HG03045 (cell line): ENCODE results near the gene FUT8.
"Not testable (repeated sequence)": the region's sequence is repeated elsewhere in the genome, so short reads cannot be mapped to it uniquely, and the experiment has no call there.

ENCODE experiments used
- ATAC-seq: cut with Tn5 transposase; IDR thresholded peaks from one replicate; pipeline ENCODE4 v1.9.1; 2021; ENCODE audit warnings: mild to moderate bottlenecking, moderate library complexity; ENCODE audit not compliant: unreplicated experiment

Gene FUT8

DNA sequence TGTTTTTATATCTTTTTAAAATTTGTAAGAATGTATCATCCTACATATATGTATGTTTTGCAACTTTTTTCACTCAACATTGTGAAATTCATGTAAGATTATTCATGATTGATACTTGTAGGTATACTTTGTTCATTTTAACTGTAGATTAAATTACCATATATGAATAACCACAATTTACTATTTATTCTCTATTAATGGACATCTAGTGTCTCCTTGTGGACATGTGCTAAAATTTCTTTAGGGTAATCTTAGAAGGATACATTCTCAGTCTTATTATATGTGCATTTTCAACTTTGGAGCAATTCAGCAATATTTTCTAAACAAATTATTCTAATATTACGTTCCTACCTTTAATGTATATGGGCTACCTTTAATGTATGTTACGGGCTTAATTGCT, 192.4 kb downstream of the FUT8 start:
- no peak for ATAC-seq

DNA sequence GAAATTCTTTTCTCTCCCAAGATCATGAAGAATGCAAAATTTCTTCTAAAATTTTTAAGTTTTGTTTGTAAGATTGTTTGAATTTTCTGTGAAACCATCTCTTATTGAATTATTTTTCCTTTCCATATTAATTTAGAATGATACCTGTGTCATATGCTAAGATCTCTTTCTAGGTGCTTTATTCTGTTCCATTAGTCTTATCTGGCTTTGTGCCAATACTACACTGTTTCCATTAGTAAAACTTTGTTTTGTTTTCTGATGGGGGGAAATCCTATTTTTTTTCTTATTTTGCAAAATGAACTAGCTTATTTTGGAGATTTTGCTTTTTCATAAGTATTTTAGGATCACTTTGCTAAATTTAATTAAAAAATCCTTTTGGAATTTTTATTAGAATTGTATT, 193.9 kb downstream of the FUT8 start:
- ATAC-seq = no peak

DNA sequence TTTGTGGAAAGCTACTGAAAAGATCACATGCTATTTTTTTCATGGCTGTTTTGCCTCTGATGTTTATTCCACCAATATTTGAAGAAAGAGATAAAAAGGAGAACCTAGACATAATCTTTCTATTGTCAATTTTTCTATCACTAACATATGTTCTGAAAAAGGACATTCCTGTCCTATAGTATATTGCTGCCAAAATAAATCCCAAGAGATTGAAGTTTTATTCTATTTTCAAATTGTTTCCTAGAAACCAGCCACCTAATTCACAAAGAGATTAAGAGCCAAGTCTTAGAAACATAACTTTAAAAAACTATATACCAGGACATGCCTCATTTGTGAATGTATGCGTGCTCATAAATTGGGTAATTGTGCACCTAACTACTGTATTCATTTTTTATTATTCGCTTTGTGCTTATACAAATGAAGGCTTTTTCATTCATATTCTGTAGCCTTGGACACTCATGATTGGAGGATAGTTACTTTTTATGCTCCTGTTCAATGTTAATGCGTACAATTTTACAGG, 200.7 kb downstream of the FUT8 start:
- no peak for ATAC-seq

DNA sequence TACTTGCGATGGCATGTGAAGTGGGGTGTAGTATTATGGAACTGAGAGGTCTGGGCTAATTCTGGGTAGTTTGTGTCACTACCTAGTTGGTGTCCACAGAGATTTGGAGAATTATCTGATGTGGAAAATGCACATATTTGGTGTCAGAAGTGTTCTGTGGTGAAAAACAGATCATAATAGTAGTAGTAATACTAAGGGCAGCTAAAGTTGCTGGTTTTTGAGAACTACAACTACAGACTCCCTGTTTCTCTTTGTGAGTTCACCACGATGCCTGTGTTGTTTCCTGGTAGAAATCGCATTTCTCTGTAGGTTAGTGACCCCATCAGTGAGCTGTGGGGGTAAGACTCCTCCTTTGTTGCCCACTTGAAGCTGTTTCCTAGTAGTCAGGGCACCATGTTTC, 206.5 kb downstream of the FUT8 start:
- no peak for ATAC-seq

DNA sequence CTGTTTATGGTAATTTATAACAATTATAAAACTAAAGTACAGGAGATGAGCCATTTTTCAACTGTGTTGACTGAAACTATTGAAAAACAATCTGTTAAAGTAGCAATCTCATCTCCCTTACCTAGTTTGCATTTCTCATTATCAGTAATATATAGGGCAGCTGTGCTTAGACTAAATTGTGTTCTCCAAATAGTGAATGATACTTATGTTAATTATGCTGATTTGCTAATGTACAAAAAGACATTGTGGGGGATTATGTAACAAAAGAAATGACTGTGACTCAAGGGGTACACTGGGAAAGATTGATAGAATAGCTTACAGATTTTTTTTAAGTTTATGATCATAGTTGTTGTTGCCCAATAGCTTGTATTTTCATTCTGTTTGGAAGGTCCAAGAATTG, 207.7 kb downstream of the FUT8 start:
- no peak for ATAC-seq

DNA sequence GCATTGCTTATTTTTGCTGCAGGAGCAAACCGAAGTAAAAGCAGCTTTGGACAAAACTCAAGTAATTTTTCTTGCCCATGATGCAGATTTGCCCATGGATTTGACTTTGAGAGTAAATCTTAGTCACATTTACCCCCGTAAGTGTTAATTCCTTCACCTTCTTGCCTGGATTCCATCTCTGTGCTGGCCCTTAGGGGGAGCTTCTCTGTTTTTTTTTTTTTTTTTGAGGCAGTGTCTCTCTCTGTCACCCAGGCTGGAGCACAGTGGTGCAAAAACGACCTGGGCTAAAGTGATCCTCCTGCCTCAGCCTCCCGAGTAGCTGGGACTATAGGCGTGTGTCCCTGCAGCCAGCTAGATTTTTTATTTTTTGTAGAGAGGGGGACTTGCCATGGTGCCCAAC, 210.2 kb downstream of the FUT8 start:
- no peak for ATAC-seq

DNA sequence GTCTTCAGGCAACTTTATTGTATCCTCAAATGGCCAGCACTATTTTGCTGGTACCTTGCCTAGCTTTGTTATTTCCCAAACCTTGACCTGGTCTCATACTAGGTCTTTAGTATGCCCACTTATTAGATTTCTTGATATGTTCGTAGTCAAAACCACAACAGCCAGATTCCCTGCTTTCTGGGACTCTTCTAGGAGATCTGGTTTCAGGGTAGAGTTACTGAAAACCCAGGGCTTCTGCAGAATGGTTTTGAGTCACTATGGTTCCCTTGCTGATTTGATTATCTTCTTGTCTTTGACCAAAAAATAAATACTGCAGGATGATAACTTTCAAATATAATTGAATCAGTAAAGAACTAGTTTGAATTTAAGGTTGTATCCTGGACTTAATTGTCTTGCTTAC, 211.2 kb downstream of the FUT8 start:
- no peak for ATAC-seq

DNA sequence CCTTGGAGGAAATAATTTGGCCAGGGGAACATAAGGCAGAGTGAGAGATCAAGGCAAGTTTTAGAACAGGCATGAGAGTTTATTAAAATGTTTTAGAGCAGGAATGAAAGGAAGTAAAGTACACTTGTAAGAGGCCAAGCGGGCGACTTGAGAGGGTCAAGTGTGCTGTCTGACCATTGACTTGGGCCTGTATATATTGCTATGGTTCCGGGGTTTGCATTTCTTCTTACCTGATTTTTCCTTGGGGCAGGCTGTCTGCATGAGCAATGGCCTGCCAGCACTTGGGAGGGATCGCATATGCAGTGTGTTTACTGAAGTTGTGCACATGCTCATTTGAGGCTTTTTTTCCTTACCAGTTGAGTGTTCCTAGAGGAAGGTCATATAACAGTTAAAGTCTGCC, 214.8 kb downstream of the FUT8 start:
- ATAC-seq = no peak

DNA sequence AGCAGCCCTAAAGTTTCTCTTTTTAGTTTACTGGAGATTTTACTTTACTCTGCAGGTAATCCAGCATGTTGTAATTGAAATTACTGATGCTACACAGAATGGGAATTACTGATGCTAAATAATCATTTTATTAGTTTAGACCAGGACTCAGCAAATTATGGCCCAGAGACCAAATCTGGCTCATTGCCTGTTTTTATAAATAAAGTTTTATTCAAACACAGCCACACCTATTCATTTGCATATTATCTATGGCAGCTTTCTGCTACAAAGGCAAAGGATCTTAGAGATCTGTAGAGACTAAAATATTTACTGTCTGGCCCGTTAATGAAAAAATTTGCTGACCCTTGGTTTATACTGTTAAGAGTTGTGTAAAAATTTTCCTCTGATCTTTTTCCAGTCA, 216.1 kb downstream of the FUT8 start:
- ATAC-seq = no peak

DNA sequence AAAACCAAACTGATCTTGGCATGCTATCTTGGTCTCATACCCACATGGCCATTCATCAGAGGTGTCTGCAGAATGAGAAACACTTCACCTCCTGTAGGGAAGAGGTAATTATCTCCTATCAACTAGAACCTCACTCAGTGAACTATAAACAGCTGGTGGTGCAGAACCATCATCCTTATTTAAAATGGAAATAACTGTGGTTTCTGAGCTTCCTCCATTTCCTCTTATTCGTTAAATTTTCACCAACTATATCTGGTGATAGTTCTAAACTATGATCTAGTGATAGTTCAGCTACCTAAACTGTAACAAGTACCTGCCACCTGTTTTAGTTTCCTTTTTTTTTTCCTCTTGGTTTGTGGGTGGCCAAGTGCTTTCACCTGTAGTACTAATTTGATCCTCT, 218.5 kb downstream of the FUT8 start:
- ATAC-seq = no peak

DNA sequence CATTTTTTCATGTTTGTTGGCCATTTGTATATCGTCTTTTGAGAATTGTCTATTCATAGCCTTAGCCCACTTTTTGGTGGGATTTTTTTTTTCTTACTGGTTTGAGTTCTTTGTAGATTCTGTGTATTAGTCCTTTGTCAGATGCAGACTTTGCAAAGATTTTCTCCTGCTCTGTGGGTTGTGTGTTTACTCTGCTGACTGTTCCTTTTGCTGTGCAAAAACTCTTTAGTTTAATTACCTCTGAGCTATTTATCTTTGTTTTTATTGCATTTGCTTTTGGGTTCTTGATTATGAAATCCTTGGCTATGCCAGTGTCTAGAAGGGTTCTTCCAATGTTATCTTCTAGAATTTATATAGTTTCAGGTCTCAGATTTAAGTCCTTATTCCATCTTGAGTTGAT, 220.0 kb downstream of the FUT8 start:
- no peak for ATAC-seq

DNA sequence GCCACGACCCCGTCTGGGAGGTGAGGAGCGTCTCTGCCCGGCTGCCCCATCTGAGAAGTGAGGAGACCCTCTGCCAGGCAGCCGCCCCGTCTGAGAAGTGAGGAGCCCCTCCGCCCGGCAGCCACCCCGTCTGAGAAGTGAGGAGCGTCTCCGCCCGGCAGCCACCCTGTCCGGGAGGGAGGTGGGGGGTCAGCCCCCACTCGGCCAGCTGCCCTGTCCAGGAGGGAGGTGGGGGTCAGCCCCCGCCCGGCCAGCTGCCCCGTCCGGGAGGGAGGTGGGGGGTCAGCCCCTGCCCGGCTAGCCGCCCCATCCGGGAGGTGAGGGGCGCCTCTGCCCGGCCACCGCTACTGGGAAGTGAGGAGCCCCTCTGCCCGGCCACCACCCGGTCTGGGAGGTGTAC, 221.1 kb downstream of the FUT8 start:
- not testable (repeated sequence) for ATAC-seq

DNA sequence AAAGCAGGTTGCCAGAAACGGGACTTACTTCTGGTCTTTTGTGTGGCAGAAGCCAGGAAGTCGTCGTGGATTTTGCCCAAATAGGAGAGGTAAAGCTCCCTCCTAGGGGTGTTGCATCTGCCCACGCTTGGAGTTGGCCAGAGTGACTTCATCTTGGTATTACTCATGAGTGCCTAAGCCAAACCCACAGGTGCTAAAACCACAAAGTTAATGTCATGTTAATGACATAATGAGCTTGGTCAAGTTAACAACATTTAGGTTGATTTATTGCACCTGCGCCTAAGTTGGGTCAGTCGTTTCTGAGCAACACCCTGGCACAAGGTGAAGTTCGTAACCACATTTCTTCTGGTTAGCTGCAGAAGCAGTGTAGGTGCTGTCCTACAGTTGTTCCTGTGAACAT, 225.2 kb downstream of the FUT8 start:
- ATAC-seq = no peak

DNA sequence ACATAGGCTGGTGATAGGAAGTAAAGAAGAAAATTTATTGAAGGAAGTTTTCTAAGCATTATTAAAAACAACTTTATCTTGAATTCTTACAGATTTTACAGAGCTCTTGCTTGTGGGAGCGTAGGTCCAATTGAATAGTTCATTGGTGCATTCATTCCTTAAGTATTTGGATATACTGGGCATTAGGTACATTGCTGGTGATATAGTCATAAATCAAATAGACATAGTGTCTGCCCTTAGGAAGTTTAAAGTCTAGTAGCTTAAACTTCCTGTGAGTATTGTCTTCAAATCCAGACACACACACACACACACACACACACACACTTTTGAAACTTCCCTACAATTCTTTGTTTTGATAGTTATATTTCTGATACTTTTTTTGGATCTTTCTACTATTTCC, 226.7 kb downstream of the FUT8 start:
- ATAC-seq = no peak

DNA sequence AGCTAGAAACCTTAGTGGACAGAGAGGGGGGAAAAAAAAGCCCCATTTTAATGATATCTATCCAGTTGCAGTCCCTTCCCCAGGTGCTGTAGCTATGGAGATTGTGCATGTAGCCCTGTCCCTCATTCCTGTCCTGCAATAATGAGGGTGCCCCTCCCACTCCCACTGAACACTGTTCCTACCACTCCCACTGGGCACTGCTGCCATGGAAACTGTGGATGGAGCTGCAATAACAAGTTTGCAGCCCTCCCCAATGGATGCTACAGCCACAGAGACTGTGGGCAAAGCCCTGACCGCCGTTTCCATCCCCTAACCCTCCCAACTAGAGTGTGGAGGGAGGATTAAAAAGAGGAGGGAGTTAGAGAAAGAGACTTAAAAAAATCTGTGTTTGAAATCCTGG, 238.3 kb downstream of the FUT8 start:
- ATAC-seq = no peak

DNA sequence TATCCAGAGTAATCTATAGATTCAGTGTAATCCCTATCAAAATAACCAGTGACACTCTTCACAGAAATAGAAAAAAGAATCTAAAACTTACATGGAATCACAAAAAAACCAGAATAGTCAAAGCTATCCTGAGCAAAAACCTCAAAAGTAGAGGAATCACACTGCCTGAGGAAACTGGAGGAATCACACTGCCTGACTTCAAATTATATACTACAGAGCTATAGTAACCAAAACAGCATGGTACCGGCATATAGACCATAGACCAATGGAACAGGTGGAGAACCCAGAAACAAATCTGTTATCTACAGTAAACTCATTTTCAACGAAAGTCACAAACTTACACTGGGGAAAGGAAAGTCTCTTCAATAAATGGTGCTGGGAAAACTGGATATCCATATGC, 244.0 kb downstream of the FUT8 start:
- no peak for ATAC-seq

DNA sequence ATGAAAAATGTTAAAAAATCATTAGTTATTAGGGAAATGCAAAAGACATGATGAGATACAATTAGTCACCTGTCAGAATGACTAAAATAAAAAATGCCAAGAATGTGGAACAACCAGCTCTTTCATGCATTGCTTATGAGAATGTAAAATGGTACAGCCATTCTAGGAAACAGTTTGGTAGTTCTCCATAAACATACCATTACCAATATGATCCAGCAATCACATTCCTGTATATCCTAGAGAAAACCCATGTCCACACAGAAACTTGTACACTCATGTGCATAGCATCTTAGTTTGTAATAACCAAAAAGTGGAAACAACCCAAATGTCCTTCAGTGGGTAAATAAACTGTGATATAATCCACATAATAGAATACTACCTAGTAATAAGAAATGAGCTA, 245.7 kb downstream of the FUT8 start:
- no peak for ATAC-seq

DNA sequence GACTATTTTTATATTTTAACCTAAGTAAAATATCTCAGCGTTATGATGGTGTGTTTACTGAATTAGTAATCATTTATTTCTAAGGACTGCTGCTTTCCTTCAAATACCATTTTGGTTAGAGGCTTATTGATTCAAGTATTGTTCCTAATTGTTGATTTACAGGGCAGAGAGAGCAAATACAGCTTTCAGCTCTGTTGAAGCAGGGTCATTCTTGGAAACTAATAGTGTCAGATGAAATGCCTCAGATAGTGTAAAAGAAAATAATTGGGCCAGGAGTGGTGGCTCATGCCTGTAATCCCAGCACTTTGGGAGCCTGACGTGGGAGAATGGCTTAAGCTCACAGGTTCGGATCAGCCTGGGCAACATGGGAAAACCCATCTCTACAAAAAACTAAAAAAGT, 249.3 kb downstream of the FUT8 start:
- no peak for ATAC-seq

DNA sequence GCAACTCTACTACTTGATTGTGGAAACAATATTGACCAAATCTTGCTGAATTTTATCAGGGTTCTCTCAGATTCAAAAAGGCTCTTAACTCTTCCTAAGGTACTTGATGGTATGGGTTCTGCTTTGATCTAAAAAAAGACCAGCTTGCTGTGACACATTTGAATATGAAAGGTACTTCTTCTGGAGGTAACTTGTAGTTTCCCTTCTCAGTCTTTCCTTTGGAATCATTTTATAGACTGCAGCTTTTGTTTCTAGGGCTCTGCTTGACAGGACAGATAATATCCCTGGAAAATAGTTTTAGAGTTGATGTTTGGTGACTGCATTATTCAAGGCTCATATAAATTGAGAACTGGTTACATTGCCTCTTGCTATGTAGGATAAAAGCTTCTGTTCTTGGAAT, 251.9 kb downstream of the FUT8 start:
- no peak for ATAC-seq

DNA sequence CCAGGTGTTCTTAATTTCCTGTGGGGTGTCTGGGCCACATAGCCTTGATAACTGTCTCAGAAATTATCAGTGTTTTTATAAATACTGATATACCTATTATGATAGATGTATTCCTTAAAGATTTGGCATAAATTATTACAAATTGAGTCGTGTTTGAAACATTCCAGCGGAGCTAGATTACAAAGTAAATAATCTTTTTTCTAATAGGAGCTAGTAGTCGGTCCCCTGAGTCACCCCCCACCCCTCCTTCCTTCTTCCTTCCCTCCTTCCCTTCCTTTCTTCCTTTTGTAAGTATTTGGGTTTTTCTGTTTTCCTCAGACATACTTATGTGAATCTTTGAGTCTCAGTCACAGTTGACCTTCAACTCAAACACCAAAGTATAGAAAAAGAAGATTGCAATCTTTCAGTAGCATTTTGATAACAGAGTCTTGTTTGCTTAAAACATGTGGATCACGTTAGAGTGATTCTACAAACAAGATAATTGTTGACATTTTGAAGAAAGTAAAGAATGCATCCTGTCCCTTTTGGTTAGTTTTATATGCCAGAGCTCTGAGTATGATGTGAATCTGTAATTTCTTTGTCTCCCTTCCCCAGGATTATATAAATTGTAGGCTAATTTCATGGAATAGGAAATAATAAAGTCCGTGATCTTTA, 264.0 kb downstream of the FUT8 start:
- no peak for ATAC-seq

DNA sequence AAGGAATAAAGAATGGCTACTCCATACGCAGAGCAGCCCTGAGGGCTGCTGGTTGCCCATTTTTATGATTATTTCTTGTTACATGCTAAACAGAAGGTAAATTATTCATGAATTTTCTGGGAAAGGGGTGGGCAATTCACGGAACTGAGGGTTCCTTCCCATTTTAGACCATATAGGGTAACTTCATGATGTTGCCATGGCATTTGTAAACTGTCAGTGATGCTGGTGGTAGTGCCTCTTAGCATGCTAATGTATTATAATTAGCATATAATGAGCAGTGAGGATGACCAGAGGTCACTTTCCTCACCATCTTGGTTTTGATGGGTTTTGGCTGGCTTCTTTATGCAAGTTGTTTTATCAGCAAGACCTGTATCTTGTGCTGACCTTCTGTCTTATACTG, 273.0 kb downstream of the FUT8 start:
- ATAC-seq = no peak

DNA sequence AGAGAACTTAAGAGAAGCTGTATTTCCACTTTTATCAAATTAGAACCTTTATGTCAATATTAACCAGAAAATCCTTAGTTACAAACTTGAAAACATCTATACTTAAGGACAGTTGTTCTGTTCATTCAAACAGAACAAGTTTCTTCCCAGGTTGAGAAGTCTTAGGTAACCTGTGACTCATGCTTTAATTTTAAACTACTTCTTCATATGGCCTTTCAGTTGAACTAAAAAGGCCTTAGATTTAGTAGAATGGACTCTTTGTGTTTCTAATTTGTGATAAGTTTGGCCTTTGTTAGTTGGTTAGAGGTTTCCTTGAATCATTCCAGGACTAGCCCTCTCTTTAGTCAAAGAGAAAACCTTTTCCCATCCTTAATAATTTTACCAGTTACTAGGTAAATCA, 274.2 kb downstream of the FUT8 start:
- no peak for ATAC-seq

DNA sequence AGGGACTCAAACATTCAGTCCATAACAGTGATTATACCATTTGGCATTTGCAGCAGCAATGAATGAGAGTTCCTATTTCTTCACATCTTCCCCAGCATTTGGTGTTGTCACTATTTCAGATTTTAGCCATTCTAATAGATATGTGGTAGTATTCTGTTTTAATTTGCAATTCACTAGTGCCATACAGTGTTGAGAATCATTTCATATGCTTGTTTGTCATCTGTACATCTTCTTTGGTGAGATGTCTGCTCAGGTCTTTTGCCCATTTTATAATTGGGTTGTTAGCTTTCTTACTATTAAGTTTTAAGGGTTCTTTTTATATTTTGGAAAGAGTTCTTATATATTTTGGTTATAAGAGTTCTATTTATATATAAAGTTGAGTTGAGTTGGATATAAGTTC, 276.5 kb downstream of the FUT8 start:
- no peak for ATAC-seq
